HL-60 (cell line): Measurements from ENCODE around the gene TIMM8B.

Experiments used
- POLR2AphosphoS5 ChIP-seq: IDR thresholded peaks from 2 replicates; pipeline ENCODE4 v1.6.1; 2012; ENCODE audit warnings: low read depth
- TF ChIP-seq, protein P1 (sequence below): IDR thresholded peaks from one replicate; pipeline ENCODE4 v1.5.1; 2011; ENCODE audit warnings: low read length, control low read depth, inconsistent platforms; ENCODE audit not compliant: insufficient read depth

DNA sequence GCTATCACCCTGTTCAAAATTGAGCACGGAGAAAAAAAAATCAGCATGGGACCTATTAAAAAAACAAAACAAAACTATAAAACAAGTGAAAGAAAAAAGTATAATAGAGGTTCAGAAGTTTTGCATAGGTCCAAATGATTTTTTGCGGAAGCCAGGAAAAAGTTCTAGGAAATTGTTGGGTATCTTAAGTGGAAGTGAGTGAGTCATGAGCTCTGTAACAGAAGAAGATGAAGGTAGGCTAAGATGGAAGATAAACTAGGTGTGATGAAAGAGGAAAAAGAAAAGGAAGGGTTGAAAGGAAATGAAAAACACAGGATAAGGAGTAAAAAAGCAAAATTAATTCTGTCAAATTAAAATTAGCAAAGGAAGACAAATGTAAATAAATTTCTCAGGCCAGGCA, 27.9 kb upstream of the TIMM8B start:
- TF ChIP-seq, protein P1, sequence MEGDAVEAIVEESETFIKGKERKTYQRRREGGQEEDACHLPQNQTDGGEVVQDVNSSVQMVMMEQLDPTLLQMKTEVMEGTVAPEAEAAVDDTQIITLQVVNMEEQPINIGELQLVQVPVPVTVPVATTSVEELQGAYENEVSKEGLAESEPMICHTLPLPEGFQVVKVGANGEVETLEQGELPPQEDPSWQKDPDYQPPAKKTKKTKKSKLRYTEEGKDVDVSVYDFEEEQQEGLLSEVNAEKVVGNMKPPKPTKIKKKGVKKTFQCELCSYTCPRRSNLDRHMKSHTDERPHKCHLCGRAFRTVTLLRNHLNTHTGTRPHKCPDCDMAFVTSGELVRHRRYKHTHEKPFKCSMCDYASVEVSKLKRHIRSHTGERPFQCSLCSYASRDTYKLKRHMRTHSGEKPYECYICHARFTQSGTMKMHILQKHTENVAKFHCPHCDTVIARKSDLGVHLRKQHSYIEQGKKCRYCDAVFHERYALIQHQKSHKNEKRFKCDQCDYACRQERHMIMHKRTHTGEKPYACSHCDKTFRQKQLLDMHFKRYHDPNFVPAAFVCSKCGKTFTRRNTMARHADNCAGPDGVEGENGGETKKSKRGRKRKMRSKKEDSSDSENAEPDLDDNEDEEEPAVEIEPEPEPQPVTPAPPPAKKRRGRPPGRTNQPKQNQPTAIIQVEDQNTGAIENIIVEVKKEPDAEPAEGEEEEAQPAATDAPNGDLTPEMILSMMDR: no peak
- no peak for TF ChIP-seq POLR2AphosphoS5
